GM21529 (cell line): ENCODE data around the gene SLC7A6OS.
"Not testable (repeated sequence)": the region's sequence is repeated elsewhere in the genome, so short reads cannot be mapped to it uniquely, and the experiment has no call there.

Source experiments
- ATAC-seq: cut with Tn5 transposase; IDR thresholded peaks from one replicate; pipeline ENCODE4 v1.9.1; 2021; ENCODE audit not compliant: unreplicated experiment

The SLC7A6OS gene

GRCh38 chr16:68299571-68300453 is 10.9 kb downstream of the SLC7A6OS start:
- no peak for ATAC-seq

DNA sequence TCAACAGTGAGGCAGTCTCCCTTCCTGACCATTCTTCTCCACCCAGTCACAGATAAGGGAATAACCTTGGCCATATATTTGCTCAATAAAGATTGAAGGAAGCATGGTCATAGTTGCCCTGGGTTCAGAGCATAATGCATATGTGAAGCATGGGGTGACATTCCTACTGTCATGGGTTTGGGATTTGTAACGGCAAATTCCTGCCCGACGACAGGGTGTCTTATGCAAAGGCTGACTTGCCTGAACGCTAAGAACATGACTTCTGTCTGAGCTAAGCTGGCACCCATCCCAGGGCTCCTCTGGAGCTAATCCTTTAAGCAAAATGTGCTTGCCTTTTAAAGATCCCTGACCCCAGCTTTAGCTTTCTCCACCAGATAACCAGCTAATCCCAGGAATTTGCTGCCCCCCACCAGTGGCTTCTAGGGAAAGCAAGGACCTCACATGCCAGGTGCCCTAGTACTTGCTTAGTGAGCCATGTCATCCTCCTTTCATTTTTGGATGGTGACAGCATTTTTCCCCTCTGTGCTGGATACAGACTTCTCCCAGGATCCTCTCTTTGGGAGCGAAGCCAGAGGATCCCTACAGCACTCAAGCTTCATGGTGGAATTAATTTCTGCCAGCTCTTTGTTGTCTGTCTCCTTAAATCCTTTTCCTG is 11.7 kb downstream of the SLC7A6OS start:
- no peak for ATAC-seq

DNA sequence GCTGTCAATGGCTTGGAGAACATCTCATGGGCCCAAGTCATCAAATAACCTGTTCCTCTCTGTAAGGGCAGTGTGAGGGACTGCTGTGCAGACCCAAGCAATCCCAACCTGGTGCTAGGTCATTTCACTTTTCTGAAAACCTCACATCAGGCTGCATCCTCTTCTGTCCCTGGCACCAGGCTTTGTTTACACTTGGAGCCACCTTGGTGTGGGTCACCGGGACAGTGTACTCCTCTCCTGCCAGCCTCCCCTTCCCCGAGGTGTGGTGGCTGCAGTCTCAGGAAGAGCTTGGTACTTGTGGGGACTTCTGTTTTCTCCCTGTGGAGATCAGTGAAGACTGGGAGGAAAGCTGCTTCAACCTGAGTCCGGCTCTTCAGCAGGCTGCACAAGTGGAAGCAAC is 12.4 kb downstream of the SLC7A6OS start:
- ATAC-seq, result no peak

- no peak for ATAC-seq
Observed at GRCh38 chr16:68297908-68298307, 12.8 kb downstream of the SLC7A6OS start.

- no peak for ATAC-seq
Observed at GRCh38 chr16:68296693-68297092, 14.1 kb downstream of the SLC7A6OS start.

- ATAC-seq, result no peak
Observed at GRCh38 chr16:68296291-68296690, 14.5 kb downstream of the SLC7A6OS start.

DNA sequence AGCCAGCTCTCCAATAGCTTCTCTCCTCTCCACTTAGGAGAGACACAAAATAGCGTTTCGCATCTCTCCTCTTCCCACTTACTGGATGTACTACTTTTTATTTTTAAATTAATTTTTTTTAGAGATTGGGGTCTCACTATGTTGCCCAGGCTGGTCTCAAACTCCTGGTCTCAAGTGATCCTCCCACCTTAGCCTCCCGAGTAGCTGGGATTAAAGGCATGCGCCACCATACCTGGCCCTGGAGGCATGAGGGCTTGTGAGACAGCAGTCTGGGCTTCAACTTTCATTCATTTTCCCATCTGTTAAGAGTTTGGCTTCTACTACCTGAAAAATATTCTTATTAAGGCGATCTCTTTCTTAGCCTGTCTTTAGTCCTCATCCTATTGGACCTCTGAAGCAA is 18.3 kb downstream of the SLC7A6OS start:
- no peak for ATAC-seq

DNA sequence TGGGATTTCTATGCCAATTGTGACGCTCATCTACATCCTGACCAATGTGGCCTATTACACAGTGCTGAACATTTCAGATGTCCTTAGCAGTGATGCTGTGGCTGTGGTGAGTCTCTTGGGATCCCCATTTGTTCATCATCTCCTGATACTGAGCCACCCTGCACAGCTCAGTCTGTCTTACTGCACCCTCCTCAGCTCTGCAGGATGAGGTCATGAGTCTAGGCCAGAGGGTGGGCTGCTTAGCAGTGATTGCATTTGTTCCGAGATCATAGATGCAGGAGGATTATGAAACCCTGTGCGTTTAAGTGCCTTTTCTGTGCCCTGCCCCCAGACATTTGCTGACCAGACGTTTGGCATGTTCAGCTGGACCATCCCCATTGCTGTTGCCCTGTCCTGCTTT is 19.5 kb downstream of the SLC7A6OS start:
- no peak for ATAC-seq

DNA sequence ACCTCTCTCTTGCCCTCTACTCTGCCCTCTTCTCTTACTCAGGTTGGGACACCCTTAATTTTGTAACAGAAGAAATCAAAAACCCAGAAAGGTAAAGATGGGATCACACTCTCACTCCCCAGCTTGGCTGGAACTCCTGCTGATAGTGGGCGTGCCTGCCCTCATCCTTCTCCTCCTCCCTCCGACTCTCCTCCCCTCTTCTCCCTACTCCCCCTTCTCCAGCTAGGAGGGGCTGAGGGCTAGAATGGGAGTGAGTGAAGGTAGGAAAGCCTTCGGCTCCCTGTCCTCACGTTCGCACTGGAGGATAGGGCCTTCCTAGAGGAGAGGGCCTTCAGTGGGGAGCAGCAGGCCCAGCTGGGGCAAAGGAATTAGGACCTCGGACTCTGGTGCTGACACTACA is 20.3 kb downstream of the SLC7A6OS start:
- ATAC-seq, result no peak

GRCh38 chr16:68289621-68290329 is 21.0 kb downstream of the SLC7A6OS start:
- peak; percentile 81 for ATAC-seq

- ATAC-seq, result no peak
Observed at GRCh38 chr16:68289202-68289601, 21.5 kb downstream of the SLC7A6OS start.

DNA sequence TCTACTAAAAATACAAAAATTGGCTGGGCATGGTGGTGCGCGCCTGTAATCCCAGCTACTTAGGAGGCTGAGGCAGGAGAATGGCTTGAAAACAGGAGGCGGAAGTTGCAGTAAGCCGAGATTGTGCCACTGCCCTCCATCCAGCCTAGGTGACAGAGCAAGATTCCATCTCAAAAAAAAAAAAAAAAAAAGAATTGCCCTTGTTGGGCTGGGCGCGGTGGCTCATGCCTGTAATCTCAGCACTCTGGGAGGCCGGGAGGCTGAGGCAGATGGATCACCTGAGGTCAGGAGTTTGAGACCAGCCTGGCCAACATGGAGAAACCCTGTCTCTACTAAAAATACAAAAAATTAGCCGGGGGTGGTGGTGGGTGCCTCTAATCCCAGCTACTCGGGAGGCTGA is 21.9 kb downstream of the SLC7A6OS start:
- ATAC-seq, result not testable (repeated sequence)

- no peak for ATAC-seq
Observed at GRCh38 chr16:68288252-68288650, 22.5 kb downstream of the SLC7A6OS start.

DNA sequence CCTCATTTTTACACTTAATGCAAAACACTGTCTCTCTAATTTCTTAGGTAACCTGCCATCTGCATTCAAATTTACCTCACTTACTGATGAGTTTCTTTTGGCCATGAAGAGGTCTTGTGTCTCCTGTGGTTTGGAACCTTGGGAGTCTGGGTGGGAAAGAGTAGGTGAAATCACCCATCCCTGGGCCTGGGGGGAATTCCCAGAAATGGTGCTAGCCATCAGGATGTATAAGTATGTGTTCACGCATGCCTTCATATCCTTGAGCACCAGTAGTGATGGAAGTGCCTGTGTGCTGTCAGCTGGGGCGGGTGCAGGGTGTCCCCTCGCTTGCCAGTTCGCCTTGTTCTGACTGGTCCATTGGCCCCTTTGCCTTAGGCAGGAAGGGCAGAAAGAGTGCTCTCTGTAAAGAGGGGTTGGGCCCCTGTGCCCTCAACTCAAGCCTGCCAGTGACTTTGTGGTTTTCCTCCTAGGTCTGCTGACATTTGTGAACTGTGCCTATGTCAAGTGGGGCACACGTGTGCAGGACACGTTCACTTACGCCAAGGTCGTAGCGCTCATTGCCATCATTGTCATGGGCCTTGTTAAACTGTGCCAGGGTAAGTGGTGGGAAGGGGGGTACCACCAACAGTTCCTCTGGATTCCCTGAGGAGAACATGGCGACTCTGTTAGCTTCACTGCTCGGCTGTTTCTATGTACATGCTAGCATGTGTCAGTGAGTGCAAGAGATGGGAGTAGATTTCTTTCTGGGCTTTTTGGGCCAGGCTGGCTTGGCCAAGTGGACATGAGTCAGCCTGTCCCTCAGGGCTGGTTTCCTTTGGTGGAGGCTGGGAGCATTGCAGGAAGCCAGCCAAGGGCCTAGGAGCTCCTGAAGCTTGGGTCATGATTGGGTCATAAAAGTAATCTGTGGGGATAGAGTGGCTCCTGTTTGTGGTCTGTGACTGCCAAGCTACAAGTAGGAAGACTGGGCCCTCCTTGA is 23.2 kb downstream of the SLC7A6OS start:
- no peak for ATAC-seq

DNA sequence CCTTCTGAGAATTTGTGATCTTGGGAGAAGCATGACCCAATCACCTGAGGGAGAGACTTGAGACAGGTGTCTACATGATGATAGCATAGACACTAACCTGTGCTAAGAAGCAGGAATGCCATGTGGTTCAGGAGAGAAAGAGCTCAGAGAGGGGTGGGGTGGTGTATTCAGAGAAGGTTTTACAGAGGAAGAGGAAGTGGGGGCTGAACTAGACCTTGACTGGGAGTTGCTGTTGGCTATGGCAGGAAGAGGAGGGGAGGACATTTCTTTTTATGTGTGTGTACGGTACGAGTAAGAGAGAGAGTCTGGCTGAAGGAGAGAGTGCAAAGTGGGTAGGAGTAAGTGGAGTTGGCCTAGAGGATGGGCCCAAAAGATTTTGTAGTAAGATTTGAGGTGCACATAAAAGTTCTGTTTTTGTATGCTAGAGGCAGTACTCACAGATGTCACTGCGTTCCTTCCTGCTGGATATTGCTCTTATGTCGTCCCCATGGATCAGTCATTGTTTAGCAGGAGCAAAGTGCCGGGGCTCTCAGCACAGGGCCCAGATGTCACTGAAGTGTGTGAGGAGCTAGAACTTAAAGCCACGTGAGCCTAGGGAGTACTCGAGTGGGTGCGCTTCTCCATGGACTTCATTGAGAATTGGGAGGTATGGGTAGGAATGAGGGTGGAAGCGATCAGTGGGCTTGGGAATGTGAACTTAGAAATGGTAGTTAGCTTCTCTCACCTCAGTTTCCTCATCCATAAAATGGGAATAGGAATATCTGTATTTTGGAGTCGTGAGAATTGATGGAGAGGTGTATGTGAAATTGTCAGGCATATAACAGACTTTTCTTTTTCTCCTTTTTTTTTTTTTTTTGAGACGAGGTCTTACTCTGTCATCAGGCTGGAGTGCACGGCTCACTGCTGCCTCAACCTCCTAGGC is 24.3 kb downstream of the SLC7A6OS start:
- ATAC-seq, result no peak

DNA sequence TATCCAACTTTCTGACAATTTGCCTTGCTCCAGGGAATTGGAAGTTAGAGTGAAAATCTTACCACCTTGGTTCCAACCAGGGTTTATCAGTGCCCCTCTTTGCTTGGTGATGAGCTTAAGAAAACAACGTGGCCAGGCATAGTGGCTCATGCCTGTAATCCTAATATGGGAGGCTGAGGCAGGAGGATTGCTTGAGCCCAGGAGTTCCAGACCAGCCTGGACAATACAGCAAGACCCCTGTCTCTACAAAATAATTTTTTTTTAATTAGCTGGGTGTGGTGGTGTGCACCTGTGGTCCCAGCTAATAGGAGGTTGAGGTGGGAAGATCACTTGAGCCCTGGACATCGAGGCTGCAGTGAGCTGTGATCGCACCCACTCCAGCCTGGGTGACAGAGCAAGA is 25.1 kb downstream of the SLC7A6OS start:
- no peak for ATAC-seq

DNA sequence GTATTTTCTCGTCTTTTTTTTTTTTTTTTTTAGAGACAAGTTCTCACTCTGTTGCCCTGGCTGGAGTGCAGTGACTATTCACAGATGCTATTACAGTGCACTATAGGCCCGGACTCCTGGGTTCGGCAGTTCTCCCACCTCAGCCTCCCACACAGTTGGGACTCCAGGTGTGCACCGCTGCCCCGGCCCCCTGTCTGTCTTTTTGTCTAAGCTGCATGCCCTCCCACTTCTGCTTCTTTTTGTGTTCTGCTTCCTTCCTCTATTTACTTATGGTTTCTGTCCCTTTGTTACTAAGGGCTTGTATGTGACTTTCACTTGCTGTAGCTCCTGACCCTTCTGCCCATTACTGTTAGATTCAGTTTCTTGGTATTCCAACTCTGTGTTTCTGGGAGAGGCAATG is 25.9 kb downstream of the SLC7A6OS start:
- ATAC-seq, result peak; percentile 56

- peak; percentile 42 for ATAC-seq
Observed at GRCh38 chr16:68283801-68284598, 26.7 kb downstream of the SLC7A6OS start.

GRCh38 chr16:68283346-68283745 is 27.4 kb downstream of the SLC7A6OS start:
- ATAC-seq, result no peak
